Caco-2 (cell line): Measurements from ENCODE around the gene BTBD16. TPM values are rescaled to one million over a fixed set of nuclear protein-coding genes. Genes with fewer than 3 reads are reported as not detected.

Source experiments
- BruUV-seq: library from RNA; stranded (reverse); fragments of 400-500 nt; replicated peaks from 2 replicates; lab custom pipeline; 2021; lab: Mats Ljungman, UMichigan
- CTCF ChIA-PET: fragments of 300-600 bp; sonication (Branson Sonifier 250); formaldehyde crosslinking; loops from one replicate; lab custom pipeline; 2022; ENCODE audit warnings: antibody characterized with exemption; lab: Charles Lee
- POLR2A ChIA-PET: fragments of 300-600 bp; sonication (Branson Sonifier 250); formaldehyde crosslinking; loops from one replicate; lab custom pipeline; 2022; ENCODE audit warnings: antibody characterized with exemption; lab: Charles Lee
- DNase-seq, 2 experiments: peaks; one replicate each; pipeline versions ENCODE4 v3.0.0 to v3.0.0-alpha.2; 2020 to 2022
- H3K27me3 ChIP-seq: replicated peaks from 2 replicates; pipeline ENCODE4 v1.6.0; 2011; ENCODE audit warnings: low read length; ENCODE audit not compliant: control insufficient read depth, insufficient read depth
- H3K36me3 ChIP-seq: 2 replicates; pipeline ENCODE4 v1.5.1; 2011; ENCODE audit warnings: low read length; ENCODE audit not compliant: control insufficient read depth, insufficient read depth
- H3K4me1 ChIP-seq: fragments of 250-450 bp; sonication (Bioruptor Pico); 2 replicates; pipeline ENCODE4 v1.5.1; 2020; ENCODE audit warnings: mild to moderate bottlenecking
- H3K4me3 ChIP-seq: 2 replicates; pipeline ENCODE4 v1.5.1; 2011; ENCODE audit warnings: low read depth, mild to moderate bottlenecking, control low read depth, low read length
- H3K9me3 ChIP-seq: fragments of 250-450 bp; sonication (Bioruptor Pico); 2 replicates; pipeline ENCODE4 v1.5.1; 2020; ENCODE audit warnings: mild to moderate bottlenecking, moderate library complexity
- H3K27ac Mint-ChIP-seq: one replicate; pipeline ENCODE4 v1.8.0; 2022; ENCODE audit warnings: mixed read lengths; ENCODE audit not compliant: unreplicated experiment
- H3K27me3 Mint-ChIP-seq: one replicate; pipeline ENCODE4 v1.8.0; 2022; ENCODE audit warnings: mixed read lengths; ENCODE audit not compliant: insufficient read depth, unreplicated experiment
- H3K36me3 Mint-ChIP-seq: one replicate; pipeline ENCODE4 v1.8.0; 2022; ENCODE audit warnings: mild to moderate bottlenecking, mixed read lengths; ENCODE audit not compliant: insufficient read depth, unreplicated experiment
- H3K4me1 Mint-ChIP-seq: one replicate; pipeline ENCODE4 v1.8.0; 2022; ENCODE audit warnings: low read depth, mixed read lengths; ENCODE audit not compliant: unreplicated experiment
- H3K4me3 Mint-ChIP-seq: one replicate; pipeline ENCODE4 v1.8.0; 2022; ENCODE audit warnings: mild to moderate bottlenecking, moderate library complexity, mixed read lengths; ENCODE audit not compliant: unreplicated experiment
- H3K9me3 Mint-ChIP-seq: one replicate; pipeline ENCODE4 v1.8.0; 2022; ENCODE audit warnings: mixed read lengths; ENCODE audit not compliant: unreplicated experiment
- intact Hi-C: fragments of 100-400 bp; cut with micrococcal nuclease; formaldehyde crosslinking; loops from one replicate; pipeline ENCODE4 v1.10.0; 2022; ENCODE audit not compliant: unreplicated experiment
- total RNA-seq: library from RNA; stranded (reverse); gene quantifications from 2 replicates; pipeline ENCODE4 v1.2.3, GENCODE V29; 2022
- TF ChIP-seq, protein P1 (sequence below), 2 experiments: fragments of 200-600 bp in 1 of 2; IDR thresholded peaks; 1 replicate in 1 of 2; 2 replicates in 1 of 2; pipeline versions ENCODE4 v1.5.1 to v1.8.0; 2011 to 2022; ENCODE audit warnings: antibody characterized with exemption in 1 of 2, control low read depth in 1 of 2, inconsistent platforms in 1 of 2, low read depth in 1 of 2, low read length in 1 of 2, mild to moderate bottlenecking in 1 of 2, moderate library complexity in 1 of 2; ENCODE audit not compliant: insufficient read depth in 1 of 2, severe bottlenecking in 1 of 2, unreplicated experiment in 1 of 2

BTBD16 gene
- total RNA-seq, 1 experiment from 2014 or later, result not detected

- no peaks in the 10 kb centered on the region for H3K4me1 ChIP-seq
- TF ChIP-seq, protein P1, sequence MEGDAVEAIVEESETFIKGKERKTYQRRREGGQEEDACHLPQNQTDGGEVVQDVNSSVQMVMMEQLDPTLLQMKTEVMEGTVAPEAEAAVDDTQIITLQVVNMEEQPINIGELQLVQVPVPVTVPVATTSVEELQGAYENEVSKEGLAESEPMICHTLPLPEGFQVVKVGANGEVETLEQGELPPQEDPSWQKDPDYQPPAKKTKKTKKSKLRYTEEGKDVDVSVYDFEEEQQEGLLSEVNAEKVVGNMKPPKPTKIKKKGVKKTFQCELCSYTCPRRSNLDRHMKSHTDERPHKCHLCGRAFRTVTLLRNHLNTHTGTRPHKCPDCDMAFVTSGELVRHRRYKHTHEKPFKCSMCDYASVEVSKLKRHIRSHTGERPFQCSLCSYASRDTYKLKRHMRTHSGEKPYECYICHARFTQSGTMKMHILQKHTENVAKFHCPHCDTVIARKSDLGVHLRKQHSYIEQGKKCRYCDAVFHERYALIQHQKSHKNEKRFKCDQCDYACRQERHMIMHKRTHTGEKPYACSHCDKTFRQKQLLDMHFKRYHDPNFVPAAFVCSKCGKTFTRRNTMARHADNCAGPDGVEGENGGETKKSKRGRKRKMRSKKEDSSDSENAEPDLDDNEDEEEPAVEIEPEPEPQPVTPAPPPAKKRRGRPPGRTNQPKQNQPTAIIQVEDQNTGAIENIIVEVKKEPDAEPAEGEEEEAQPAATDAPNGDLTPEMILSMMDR (IDR thresholded peaks at IDR 0.05; ENCODE audit: insufficient read depth in 1 of 2, low read depth in 1 of 2, low read length in 1 of 2, severe bottlenecking in 1 of 2, unreplicated experiment in 1 of 2), result no peak
- DNase-seq, result no peak
- no TSS peak for BruUV-seq
- peaks cover 67% of the 10 kb centered on the region for H3K36me3 Mint-ChIP-seq
- H3K4me1 Mint-ChIP-seq, result no peaks in the 10 kb centered on the region
- H3K36me3 ChIP-seq, result peaks cover 5% of the 10 kb centered on the region
- H3K27me3 ChIP-seq, result no peaks in the 10 kb centered on the region
- POLR2A ChIA-PET, result no interaction called here
- no peak overlapping the region for H3K27ac Mint-ChIP-seq
- no peaks in the 10 kb centered on the region for H3K27me3 Mint-ChIP-seq
- no peak overlapping the region for H3K4me3 Mint-ChIP-seq
- intact Hi-C loops, result no loop called here
- no peaks in the 10 kb centered on the region for H3K9me3 ChIP-seq
- H3K4me3 ChIP-seq, result no peak overlapping the region
- CTCF ChIA-PET, result no interaction called here
- no peaks in the 10 kb centered on the region for H3K9me3 Mint-ChIP-seq
Measured at GRCh38 chr10:122241836-122242235, 29.3 kb upstream of the BTBD16 start.

DNA sequence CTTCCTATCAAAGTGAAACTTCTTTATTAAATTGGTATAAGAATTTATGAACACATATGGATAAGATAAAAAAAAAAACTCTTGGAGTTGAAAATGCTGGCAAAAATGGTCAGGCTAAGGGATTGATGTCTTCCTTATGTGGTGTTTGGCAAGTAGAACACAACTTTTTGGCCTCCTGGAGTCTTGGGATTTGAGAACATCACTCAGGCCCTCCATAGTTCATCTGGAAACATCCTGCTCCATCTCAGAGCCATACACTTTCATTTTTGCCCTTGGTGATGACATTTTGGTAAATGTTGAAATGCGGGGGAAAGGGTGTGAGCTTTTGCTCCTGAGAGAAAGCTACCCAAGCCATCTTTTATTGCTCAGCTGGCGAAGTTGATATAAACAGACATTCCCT is 27.5 kb upstream of the BTBD16 start:
- Histone ChIP-seq H3K36me3 (peaks cover 2% of the 10 kb centered on the region), H3K27me3 (no peaks in the 10 kb centered on the region), H3K9me3 (no peaks in the 10 kb centered on the region), H3K4me1 (no peaks in the 10 kb centered on the region), H3K4me3 (no peak overlapping the region)
- TF ChIP-seq, protein P1 (IDR thresholded peaks at IDR 0.05; ENCODE audit: insufficient read depth in 1 of 2, low read depth in 1 of 2, low read length in 1 of 2, severe bottlenecking in 1 of 2, unreplicated experiment in 1 of 2), result no peak
- Mint-ChIP-seq H3K4me3 (no peak overlapping the region), H3K36me3 (peaks cover 73% of the 10 kb centered on the region), H3K27ac (no peak overlapping the region), H3K9me3 (no peaks in the 10 kb centered on the region), H3K27me3 (no peaks in the 10 kb centered on the region), H3K4me1 (no peaks in the 10 kb centered on the region)
- intact Hi-C loops, result no loop called here
- DNase-seq, result no peak
- CTCF ChIA-PET, result no interaction called here
- POLR2A ChIA-PET, result no interaction called here
- BruUV-seq, result no TSS peak

DNA sequence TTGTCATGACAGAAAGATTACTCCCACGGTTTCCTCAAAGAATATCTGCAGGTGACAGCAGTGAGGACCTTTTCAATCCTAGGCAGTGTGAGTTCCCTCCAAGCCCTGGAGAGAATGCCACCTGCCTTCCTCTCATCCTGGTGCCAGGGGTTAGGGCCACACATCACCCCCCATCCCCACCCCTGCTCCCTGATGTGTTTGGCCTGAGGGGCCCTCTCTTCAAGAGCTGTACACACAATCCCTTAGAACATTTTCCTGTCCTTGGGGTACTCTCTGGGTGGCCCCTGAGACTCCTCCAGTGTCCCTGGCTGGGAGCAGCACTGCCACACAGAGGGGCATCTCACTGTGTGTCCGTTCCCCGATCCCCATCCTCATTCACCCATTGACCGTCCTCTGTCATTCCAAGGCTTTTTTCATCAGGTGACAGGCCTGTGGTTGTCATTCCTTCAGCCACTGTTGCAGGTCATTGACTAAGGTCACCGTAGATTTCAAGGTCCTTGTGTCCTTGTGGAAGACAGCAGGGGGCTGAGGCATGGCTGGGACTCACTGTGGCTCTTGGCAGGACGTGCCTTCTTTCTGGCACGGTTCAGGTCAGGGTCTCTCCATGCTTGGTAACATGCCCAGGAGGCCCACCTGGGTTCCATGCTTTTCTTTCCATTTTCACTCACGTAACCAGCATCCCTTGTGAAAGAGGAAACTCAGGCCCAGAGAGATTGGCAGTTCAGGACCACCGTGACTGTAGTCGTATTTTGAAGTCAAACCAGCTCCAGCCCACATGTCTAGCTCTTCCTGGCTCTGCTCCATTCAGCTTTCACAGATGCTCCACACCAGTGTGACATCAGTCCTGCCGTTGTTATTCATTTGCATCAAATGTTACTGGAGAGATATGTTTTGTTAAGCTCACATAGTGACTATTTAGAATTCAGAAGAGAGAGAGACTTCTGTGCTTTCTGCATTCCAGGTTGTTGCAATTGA is 26.8 kb upstream of the BTBD16 start:
- no peaks in the 10 kb centered on the region for H3K27me3 Mint-ChIP-seq
- Histone ChIP-seq H3K9me3 (no peaks in the 10 kb centered on the region), H3K27me3 (no peaks in the 10 kb centered on the region), H3K36me3 (peaks cover 2% of the 10 kb centered on the region), H3K4me1 (no peaks in the 10 kb centered on the region), H3K4me3 (no peak overlapping the region)
- no peak for DNase-seq
- peaks cover 73% of the 10 kb centered on the region for H3K36me3 Mint-ChIP-seq
- intact Hi-C loops, result no loop called here
- H3K9me3 Mint-ChIP-seq, result no peaks in the 10 kb centered on the region
- BruUV-seq, result no TSS peak
- ChIA-PET POLR2A (no interaction called here), CTCF (no interaction called here)
- no peak overlapping the region for H3K4me3 Mint-ChIP-seq
- H3K4me1 Mint-ChIP-seq, result no peaks in the 10 kb centered on the region
- H3K27ac Mint-ChIP-seq, result no peak overlapping the region
- TF ChIP-seq, protein P1 (IDR thresholded peaks at IDR 0.05; ENCODE audit: insufficient read depth in 1 of 2, low read depth in 1 of 2, low read length in 1 of 2, severe bottlenecking in 1 of 2, unreplicated experiment in 1 of 2), result no peak
